ES-I3 (cell line): ENCODE results near the gene ZER1.

Experiments used
- H3K36me3 ChIP-seq: 2 replicates; pipeline ENCODE4 v1.6.1; 2013; ENCODE audit warnings: mild to moderate bottlenecking, low read length, control low read depth, moderate library complexity; ENCODE audit not compliant: insufficient read depth
- H3K4me1 ChIP-seq: 2 replicates; pipeline ENCODE4 v1.6.1; 2013; ENCODE audit warnings: mild to moderate bottlenecking, control low read depth, low read length; ENCODE audit not compliant: insufficient read depth
- H3K9ac ChIP-seq: 2 replicates; pipeline ENCODE4 v1.6.1; 2013; ENCODE audit warnings: low read depth, mild to moderate bottlenecking, low read length, moderate library complexity
- H3K9me3 ChIP-seq: 2 replicates; pipeline ENCODE4 v1.6.1; 2013; ENCODE audit warnings: mild to moderate bottlenecking, low read length, moderate library complexity; ENCODE audit not compliant: control insufficient read depth, insufficient read depth

ZER1 gene

DNA sequence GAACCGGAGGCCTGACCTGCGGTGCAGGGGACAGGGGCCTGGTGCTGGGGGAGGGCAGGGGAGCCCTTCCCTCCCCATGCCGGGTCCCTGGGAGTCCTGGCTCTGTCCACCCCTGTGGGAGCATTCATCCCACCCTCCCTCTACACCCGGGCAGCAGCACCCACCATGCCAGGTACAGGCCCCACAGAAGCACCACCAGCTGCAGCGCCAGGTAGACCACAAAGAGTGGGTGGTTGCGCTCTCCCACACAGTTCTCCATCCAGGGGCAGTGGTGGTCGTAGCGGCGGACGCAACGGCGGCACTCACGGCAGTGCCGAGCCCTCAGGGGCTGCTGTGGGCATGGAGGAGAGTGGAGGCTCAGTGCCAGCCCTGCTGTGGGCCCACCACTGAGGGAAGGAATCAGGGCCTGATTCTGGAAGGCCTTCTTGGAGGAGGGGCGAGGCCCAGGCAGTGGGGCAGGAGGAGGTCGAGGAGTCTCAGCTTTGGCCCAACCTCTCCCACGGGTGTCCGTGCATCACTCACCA is 50.2 kb downstream of the ZER1 start:
- Histone ChIP-seq H3K9ac (no peak overlapping the region), H3K9me3 (no peaks in the 10 kb centered on the region), H3K4me1 (no peaks in the 10 kb centered on the region; the same call in 1 of the 2 replicates), H3K36me3 (no peaks in the 10 kb centered on the region; the same call in 1 of the 2 replicates)

DNA sequence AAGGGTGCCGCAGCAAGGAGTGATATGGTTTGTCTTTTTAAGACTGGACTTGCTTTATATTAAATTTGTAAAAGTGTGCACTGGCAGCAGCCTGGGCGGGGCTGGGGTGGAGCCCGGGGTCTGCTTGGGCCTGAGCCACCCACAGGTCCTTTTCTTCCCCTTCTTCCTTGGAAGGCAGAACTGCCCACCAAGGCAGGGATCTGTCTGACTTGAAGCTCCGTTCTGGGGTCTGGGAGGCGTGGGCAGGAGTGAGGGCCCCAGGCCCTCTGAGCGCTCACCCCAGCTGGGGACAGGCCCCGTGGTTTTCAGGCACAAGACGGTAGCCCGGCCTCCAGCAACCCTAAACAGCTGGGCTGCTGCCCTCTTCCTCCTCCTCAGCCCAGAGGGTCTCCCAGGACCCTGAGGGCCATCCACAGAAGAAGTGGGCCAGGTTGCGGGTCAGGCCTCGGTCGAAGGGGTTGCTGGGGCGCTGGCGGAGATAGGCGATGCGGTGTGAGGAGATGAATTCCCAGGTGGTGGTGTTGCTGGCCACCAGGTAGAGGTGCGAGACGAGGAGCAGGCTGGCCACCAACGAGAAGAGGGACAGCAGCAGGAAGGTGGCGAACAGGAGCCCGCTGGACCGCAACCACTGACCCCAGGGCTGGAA is 50.8 kb downstream of the ZER1 start:
- H3K36me3 ChIP-seq, result no peaks in the 10 kb centered on the region; the same call in 1 of the 2 replicates
- H3K4me1 ChIP-seq, result no peaks in the 10 kb centered on the region; the same call in 1 of the 2 replicates
- no peaks in the 10 kb centered on the region for H3K9me3 ChIP-seq
- H3K9ac ChIP-seq, result no peak overlapping the region

DNA sequence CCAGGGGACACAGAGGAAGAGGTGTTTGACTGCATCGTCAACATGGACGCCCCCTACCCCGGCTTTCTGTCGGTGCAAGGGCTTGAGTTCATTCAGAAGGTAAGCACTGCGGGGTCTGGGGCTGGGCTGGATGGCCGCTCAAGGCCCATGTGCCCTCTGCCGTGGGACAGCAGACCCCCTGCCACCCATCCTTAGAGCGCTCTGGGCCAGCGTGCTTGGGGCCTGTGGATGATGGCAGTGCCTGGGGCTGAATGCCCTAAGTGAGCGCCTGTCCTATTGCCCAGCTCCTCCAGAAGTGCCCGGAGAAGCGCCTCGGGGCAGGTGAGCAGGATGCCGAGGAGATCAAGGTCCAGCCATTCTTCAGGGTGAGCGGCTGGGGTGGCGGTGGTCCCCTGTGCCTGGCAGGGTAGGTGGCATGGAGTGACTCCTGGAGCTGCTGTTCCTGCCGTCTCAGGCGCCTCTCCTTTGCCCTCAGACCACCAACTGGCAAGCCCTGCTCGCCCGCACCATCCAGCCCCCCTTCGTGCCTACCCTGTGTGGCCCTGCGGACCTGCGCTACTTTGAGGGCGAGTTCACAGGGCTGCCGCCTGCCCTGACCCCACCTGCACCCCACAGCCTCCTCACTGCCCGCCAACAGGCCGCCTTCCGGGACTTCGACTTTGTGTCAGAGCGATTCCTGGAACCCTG is 51.7 kb downstream of the ZER1 start:
- Histone ChIP-seq H3K9ac (no peak overlapping the region), H3K9me3 (no peaks in the 10 kb centered on the region), H3K36me3 (no peaks in the 10 kb centered on the region; the same call in 1 of the 2 replicates), H3K4me1 (no peaks in the 10 kb centered on the region; the same call in 1 of the 2 replicates)

GRCh38 chr9:128718475-128718874 is 53.3 kb downstream of the ZER1 start:
- no peaks in the 10 kb centered on the region; the same call in 1 of the 2 replicates for H3K36me3 ChIP-seq
- H3K9me3 ChIP-seq, result no peaks in the 10 kb centered on the region

GRCh38 chr9:128718047-128718446 is 53.7 kb downstream of the ZER1 start:
- Histone ChIP-seq H3K9ac (no peak overlapping the region), H3K4me1 (no peaks in the 10 kb centered on the region; the same call in 1 of the 2 replicates), H3K9me3 (no peaks in the 10 kb centered on the region), H3K36me3 (no peaks in the 10 kb centered on the region; the same call in 1 of the 2 replicates)

More at GRCh38 chr9:128718475-128718874, 53.3 kb downstream of the ZER1 start:
- Histone ChIP-seq H3K9ac (no peak overlapping the region), H3K4me1 (no peaks in the 10 kb centered on the region; the same call in 1 of the 2 replicates)

DNA sequence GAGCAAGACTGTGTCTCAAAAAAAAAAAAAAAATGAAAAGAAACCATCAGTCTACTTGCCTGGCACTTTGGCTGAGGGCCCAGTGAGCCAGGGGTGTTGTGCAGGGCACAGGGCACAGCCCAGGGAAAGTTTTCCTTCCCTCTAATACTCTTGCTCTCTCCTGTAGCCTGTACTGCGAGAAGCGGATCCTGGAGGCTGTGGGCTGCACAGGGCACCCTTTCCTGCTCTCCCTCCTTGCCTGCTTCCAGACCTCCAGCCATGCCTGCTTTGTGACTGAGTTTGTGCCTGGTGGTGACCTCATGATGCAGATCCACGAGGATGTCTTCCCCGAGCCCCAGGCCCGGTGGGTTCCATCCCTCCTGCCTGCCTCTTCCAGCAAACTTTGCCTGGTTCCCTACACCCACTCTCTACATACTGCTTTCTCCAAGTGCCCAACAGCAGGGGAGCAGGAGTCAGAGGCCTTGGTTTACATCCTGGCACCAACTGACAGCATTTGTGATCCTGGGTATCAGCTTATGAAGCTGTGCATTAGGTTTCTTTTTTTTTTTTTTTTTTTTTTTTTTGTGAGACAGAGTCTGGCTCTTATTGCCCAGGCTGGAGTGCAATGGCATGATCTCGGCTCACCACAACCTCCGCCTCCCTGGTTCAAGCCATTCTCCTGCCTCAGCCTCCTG is 55.0 kb downstream of the ZER1 start:
- no peaks in the 10 kb centered on the region for H3K4me1 ChIP-seq
- H3K9ac ChIP-seq, result no peak overlapping the region
- no peaks in the 10 kb centered on the region; the same call in 1 of the 2 replicates for H3K36me3 ChIP-seq
- H3K9me3 ChIP-seq, result no peaks in the 10 kb centered on the region

- Histone ChIP-seq H3K36me3 (no peaks in the 10 kb centered on the region), H3K9ac (no peak overlapping the region), H3K4me1 (no peaks in the 10 kb centered on the region), H3K9me3 (no peaks in the 10 kb centered on the region)
Measured at GRCh38 chr9:128715436-128715750, 56.3 kb downstream of the ZER1 start.

- no peak overlapping the region for H3K9ac ChIP-seq
- H3K36me3 ChIP-seq, result no peaks in the 10 kb centered on the region
- H3K9me3 ChIP-seq, result no peaks in the 10 kb centered on the region
- H3K4me1 ChIP-seq, result no peaks in the 10 kb centered on the region
Measured at GRCh38 chr9:128714586-128715435, 56.9 kb downstream of the ZER1 start.

GRCh38 chr9:128713941-128714573 is 57.7 kb downstream of the ZER1 start:
- no peak overlapping the region for H3K9ac ChIP-seq
- no peaks in the 10 kb centered on the region for H3K36me3 ChIP-seq
- no peaks in the 10 kb centered on the region for H3K9me3 ChIP-seq
- H3K4me1 ChIP-seq, result no peaks in the 10 kb centered on the region

DNA sequence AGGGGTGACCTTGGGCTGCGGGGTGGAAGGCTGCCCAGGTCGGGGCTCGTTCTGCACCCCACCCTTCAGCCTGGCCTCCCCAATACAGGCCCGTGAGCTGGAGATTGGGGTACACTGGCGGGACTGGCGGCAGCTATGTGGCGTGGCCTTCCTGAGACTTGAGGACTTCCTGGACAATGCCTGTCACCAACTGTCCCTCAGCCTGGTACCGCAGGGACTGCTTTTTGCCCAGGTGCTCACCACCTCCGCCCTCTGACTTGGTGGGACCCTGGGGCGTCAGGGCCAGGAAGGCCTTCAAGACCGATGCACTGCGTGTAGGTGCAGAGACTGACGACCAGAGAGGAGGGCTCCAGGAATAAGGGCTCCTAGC is 58.3 kb downstream of the ZER1 start:
- no peaks in the 10 kb centered on the region for H3K9me3 ChIP-seq
- no peak overlapping the region for H3K9ac ChIP-seq
- no peaks in the 10 kb centered on the region for H3K4me1 ChIP-seq
- H3K36me3 ChIP-seq, result no peaks in the 10 kb centered on the region

DNA sequence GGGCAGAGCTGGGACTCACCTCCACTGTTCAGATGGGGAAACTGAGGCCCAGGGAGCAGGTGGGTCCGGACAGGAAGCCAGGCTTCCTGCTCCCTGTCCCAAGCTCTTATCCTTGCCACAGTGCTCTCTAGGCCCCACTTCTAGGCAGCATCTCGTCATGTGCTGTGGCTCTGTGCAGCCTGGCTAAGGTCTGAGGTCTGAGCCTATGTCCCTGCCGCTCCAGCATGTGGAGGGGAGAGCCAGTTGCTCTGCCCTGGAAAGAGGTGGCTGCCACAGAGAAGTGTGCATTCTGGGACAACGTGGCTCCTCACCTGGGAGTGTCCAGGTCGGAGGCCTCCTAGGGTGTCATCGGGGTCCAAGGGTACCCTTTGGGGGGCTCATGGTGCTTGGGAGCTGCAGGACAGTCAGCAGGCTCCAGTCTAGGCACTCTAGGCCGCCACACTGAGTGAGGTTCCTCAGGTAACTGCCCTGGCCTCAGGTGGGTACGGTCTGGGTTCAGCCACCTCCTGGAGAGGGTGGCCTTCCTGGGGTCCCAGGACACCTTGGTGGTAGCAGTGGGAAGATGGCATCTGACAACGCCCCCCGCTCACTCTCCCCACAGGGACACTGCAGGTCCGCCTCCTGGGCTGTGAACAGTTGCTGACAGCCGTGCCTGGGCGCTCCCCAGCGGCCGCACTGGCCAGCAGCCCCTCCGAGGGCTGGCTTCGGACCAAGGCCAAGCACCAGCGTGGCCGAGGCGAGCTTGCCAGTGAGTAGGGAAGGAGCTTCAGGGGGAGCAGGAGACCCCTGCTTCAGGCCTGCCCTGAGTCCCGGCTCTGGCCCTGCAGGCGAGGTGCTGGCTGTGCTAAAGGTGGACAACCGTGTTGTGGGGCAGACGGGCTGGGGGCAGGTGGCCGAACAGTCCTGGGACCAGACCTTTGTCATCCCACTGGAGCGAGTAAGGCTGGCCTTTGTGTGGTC is 59.0 kb downstream of the ZER1 start:
- no peaks in the 10 kb centered on the region for H3K4me1 ChIP-seq
- no peaks in the 10 kb centered on the region for H3K9me3 ChIP-seq
- H3K36me3 ChIP-seq, result no peaks in the 10 kb centered on the region
- no peak overlapping the region for H3K9ac ChIP-seq

GRCh38 chr9:128707446-128707845 is 64.3 kb downstream of the ZER1 start:
- H3K9me3 ChIP-seq, result no peaks in the 10 kb centered on the region
- H3K9ac ChIP-seq, result no peak overlapping the region
- H3K36me3 ChIP-seq, result no peaks in the 10 kb centered on the region
- no peaks in the 10 kb centered on the region; the same call in 1 of the 2 replicates for H3K4me1 ChIP-seq
